GM21529 (cell line): ENCODE results near the gene GRIN1.
"Not testable (repeated sequence)": the region's sequence is repeated elsewhere in the genome, so short reads cannot be mapped to it uniquely, and the experiment has no call there.

Experiments used
- ATAC-seq: cut with Tn5 transposase; IDR thresholded peaks from one replicate; pipeline ENCODE4 v1.9.1; 2021; ENCODE audit not compliant: unreplicated experiment

GRIN1 gene

DNA sequence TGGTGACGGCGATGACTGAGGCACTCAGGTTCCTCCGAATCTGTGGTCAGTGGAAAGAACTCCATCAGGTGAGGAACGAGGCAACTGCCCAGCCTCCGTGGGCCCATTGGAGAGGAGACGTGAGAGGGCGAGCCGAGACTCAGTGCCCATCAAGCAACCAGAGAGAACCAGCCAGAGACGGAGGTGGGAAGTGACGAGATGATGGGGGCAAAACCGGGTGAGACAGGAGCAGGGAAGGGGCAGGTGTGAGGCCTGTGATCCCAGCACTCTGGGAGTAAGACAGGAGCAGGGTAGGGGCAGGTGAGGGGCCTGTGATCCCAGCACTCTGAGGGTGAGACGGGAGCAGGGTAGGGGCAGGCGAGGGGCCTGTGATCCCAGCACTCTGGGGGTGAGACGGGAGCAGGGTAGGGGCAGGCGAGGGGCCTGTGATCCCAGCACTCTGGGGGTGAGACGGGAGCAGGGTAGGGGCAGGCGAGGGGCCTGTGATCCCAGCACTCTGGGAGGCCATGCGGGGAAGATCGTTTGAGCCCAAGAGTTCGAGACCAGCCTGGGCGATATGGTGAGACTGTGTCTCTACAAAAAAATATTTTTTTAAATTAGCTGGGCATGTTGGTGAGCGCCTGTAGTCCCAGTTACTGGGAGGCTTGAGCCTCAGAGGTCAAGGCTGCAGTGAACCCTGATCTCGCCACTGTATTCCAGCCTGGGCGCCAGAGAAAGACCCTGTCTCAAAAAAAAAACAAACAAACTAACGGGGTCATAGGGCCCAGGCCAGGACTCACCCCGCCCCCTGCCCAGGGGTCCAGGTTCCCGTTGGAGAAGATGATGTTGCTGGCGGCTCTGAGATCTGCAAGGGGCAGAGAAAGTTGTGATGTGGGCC lies 27.8 kb upstream of the GRIN1 start:
- no peak for ATAC-seq

- ATAC-seq = no peak
These were observed 27.0 kb upstream of the GRIN1 start for GRCh38 chr9:137111788-137112563.

GRCh38 chr9:137112564-137113384 lies 26.2 kb upstream of the GRIN1 start:
- no peak for ATAC-seq

DNA sequence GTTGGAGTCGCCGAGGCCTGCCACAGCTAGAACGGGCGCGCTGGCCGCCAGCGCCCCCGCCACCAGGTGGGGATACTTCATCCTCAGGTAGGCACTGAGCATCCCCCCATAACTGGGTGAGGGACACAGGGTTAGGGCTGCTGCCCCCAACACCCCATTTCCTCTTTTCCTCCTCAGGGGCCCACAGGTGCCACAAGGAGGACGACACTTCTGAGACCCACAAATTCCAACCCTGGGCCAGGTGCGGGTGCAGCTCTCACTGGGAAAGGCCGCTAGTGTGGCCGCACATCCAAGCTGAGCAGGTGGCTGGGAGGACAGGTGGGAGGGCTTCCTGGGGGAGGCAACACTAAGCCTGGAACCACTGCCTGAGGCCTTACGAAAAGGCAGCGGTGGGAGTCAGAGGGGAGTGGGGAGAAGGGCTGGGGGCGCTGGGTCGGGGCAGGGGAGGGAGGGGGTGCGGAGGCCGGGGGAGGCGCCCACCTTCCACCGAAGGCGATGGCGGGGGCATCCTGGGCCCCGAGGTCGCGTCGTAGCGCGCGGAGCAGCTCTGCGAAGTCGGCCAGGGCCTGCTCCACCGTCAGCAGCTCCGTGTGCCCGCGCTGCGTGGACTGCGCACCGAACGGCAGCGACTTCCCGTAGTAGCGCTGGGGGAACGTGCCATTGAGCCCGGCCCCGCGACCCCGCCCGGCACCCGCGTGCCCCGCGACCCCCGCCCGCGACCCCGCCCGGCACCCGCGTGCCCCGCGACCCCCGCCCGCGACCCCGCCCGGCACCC lies 25.4 kb upstream of the GRIN1 start:
- no peak for ATAC-seq

GRCh38 chr9:137114220-137114612 lies 24.7 kb upstream of the GRIN1 start:
- peak; percentile 11 for ATAC-seq

DNA sequence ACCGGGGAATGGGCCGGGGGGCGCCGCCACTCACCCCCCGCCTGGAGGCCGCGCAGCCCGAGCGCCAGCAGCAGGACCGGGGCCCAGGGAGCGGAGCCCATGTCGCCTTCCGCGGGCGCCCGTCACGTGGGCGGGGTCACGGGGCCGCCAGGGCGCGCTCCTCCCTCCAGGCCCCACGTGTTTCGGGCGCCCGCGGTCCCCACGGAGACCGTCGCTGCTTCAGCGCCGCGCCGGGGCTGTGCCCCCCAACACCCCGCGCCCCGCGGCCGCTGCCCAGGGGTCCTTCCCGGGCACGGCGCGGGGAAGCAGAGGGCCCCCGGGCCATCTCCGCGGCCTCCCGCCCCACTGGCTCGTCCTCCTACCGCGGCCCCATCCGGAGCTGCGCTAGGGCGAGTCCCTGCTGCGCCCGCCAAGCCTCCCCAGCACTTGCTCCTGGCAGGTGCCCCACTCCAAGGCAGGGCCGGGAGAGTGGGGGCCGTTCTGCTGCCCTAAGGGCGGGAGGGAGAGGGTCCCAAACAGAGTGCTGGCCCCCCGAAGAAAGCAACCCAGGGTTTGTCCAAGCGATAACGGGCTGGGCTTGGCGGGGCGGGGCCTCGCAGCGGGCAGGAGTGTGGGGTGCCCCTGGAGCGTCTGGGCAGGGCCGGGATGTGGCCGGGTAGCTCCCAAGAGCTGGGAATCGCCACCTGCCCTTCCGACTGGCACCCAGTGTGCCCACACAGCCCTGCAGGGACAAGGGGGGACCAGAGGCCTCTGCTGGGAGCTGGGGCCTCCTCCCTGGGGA lies 24.2 kb upstream of the GRIN1 start, which contains the start of gene DPP7:
DPP7 (minus strand) TSS at position 121 of the 781 bp plus-strand sequence; CDS start at position 101, 20 bp downstream.
- peak; percentile 66 for ATAC-seq

DNA sequence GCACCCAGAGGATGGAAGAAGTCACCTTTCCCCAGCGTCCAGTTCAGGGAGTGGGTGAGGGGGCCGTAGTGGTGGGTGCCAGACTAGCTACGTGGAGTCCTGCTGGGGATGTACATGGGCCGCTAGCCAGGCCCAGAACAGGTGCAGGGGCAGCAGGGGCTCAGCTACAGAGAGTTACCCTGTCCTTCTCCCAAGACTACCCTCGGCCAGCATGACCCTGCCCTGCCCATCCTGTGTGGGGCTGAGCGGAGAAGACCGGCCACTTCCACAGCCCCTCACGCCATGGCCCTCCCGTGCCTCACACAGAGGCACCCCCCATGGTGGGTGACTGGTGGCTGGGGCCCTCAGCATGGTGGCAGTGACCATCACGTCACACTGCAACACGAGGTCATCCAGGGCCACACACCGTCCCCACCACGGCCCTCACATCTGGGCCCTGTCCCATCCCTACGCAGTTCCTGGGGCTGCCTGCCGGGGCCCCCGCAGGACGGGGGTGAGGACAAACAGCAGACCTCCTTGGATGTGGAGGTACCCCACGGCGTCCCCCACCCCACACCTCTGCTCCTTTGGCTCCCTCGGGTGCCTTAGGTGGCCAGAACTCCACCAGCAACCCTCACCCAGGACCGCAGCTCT lies 23.4 kb upstream of the GRIN1 start:
- no peak for ATAC-seq

- ATAC-seq = no peak
These were observed 22.9 kb upstream of the GRIN1 start for GRCh38 chr9:137116027-137116507.

GRCh38 chr9:137116728-137117127 lies 22.2 kb upstream of the GRIN1 start:
- no peak for ATAC-seq

DNA sequence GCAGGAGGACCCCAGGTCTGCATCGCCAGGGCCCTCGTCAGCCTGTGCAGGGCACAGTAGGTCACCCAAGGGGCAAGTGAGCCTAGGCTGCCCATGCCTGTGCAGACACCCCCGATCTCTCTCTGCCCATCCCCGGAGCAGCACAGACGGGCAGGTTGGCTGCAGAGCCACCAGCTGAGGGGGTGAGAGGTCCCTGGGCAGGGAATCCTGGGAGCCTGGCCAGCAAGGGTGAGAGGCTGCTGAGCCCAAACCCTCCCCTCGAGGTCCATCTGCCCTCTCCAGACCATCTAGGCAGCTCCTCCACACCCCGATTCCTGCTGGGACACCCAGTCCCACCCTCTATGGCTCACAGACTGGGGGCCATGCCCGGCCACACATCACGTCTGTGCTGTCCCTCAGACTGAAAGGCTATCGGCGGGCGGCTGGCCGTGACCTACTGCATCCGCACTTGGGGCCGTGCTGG lies 21.7 kb upstream of the GRIN1 start:
- ATAC-seq = no peak

GRCh38 chr9:137118092-137118603 lies 20.8 kb upstream of the GRIN1 start:
- not testable (repeated sequence) for ATAC-seq

DNA sequence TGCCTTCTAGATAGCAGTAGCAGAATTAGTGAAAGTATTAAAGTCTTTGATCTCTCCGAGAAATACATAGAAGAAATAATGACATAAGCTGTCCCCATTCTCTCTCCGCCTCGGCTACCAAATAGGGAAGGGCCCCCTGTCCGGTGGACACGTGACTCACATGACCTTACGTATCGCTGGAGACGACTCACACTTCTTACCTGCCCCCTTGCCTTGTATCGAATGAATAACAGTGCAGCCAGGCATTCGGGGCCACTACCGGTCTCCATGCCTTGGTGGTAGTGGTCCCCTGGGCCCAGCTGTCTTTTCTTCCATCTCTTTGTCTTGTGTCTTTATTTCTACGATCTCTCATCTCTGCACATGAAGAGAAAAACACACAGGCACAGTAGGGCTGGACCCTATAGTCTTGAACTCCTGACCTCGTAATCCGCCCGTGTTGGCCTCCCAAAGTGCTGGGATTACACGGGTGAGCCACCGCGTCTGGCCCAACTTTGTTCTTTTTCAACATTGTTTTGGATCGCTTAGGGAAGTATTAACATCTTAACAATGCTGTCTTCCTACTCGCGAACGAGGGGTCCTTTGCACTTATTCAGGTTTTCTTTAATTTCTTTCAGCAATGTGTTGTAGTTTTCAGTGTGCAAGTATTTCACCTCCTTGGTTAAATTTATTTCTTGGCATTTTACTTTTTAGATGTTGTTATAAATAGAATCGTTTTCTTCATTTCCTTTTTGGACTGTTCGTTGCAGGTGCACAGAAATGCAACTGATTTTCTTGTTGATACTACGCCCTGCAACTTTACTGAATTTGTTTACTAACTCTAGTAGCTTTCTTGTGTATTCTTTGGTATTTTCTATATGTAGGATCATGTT lies 16.8 kb upstream of the GRIN1 start:
- not testable (repeated sequence) for ATAC-seq

DNA sequence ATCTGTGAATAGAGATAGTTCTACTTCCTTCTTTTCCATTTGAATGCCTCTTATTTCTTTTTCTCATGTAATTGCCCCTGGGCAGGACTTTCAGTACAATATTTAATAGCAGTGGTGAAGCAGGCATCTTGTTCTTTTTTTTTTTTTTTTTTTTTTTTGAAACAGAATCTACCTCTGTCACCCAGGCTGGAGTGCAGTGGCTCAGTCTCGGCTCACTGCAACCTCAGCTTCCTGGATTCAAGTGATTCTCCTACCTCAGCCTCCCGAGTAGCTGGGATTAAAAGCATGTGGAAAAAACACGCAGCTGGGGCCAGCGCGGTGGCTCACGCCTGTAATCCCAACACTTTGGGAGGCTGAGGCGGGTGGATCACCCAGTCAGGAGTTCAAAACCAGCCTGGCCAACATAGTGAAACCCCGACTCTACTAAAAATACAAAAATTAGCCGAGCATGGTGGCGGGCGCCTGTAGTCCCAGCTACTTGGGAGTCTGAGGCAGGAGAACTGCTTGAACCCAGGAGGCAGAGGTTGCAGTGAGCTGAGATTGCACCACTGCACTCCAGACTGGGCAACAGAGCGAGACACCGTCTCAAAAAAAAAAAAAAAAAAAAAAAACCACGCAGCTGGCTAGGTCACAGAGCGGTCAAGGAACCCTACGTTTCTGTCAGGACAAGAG lies 16.0 kb upstream of the GRIN1 start:
- not testable (repeated sequence) for ATAC-seq

GRCh38 chr9:137123468-137123837 lies 15.5 kb upstream of the GRIN1 start:
- peak; percentile 45 for ATAC-seq

- not testable (repeated sequence) for ATAC-seq
These were observed 14.9 kb upstream of the GRIN1 start for GRCh38 chr9:137123952-137124462.

- no peak for ATAC-seq
These were observed 12.2 kb upstream of the GRIN1 start for GRCh38 chr9:137126786-137127185.
